ENCODE data around the gene TDO2.

The TDO2 gene

GRCh38 chr4:155946486-155946885 is 43.0 kb downstream of the TDO2 start:
- TF ChIP-seq L3MBTL2 (conservative IDR thresholded peaks at IDR 0.05) (no peak), TARDBP (IDR thresholded peaks at IDR 0.05) (no peak), FOXM1 (IDR thresholded peaks at IDR 0.05; ENCODE audit: borderline replicate concordance) (no peak), ELF4 (IDR thresholded peaks at IDR 0.05) (no peak), PKNOX1 (IDR thresholded peaks at IDR 0.05) (no peak), ZNF384 (IDR thresholded peaks at IDR 0.05) (no peak), ARNT (IDR thresholded peaks at IDR 0.05) (no peak), LEF1 (IDR thresholded peaks at IDR 0.05; ENCODE audit: borderline replicate concordance) (no peak), SUZ12 (IDR thresholded peaks at IDR 0.05) (no peak), FOXA1 (IDR thresholded peaks at IDR 0.05) (no peak), NFRKB (IDR thresholded peaks at IDR 0.05) (no peak)
- no peak for DNase-seq (ENCODE audit: extremely low spot score)
- POLR2A ChIA-PET: no interaction called here
- CTCF ChIA-PET: no interaction called here

GRCh38 chr4:155948541-155948940 is 45.0 kb downstream of the TDO2 start:
- DNase-seq (ENCODE audit: extremely low spot score): no peak
- ChIA-PET CTCF (interaction anchor here (1.0 kb wide), 1 partner anchor 161 kb away, joined by 3 read pairs; no protein-coding TSS in a partner anchor), POLR2A (no interaction called here)
- TF ChIP-seq LEF1 (IDR thresholded peaks at IDR 0.05; ENCODE audit: borderline replicate concordance): no peak

DNA sequence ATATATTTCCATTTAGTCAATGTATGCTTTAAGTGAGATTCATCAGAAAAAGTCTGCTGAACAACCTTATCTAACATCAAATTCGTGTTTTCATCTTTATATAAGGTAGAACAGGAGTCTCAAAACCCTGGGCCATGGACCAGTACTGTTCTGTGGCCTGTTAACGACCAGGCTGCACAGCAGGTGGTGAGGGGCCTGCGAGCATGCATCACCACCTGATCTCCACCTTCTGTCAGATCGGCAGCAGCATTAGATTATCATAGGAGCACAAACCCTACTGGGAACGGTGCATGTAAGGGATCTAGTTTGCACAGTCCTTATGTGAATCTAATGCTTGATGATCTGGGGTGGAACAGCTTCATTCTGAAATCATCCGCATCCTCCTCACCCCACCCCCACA is 47.0 kb downstream of the TDO2 start:
- TF ChIP-seq SP1 (IDR thresholded peaks at IDR 0.05) (no peak), LEF1 (IDR thresholded peaks at IDR 0.05; ENCODE audit: borderline replicate concordance) (no peak)
- DNase-seq (ENCODE audit: extremely low spot score): no peak
- CTCF ChIA-PET: no interaction called here
- POLR2A ChIA-PET: no interaction called here

DNA sequence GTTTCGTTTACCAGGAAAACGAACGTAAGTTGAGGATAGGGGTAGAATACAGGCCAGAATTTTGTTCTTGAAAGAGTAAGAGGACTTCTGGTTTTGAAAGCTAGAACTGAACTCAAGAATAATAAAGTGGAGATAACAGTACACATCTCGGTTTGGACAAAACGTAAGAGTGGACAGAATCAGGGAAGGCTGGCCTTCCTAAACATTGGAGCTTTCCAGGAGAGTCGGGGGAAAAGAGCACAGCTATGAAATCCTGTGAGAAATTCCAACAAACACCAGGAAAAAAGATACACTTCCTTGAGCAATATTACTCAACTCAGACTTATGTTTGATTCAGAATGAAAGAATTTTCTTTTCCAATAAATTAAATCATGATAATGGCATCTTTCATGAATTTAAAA is 49.0 kb downstream of the TDO2 start:
- TF ChIP-seq LEF1 (IDR thresholded peaks at IDR 0.05; ENCODE audit: borderline replicate concordance): no peak
- TF ChIP-seq ELF4 (IDR thresholded peaks at IDR 0.05): no peak
- no peak for TF ChIP-seq TARDBP (IDR thresholded peaks at IDR 0.05)
- TF ChIP-seq PKNOX1 (IDR thresholded peaks at IDR 0.05): no peak
- no peak for TF ChIP-seq FOXM1 (IDR thresholded peaks at IDR 0.05; ENCODE audit: borderline replicate concordance)
- no peak for TF ChIP-seq FOXA1 (IDR thresholded peaks at IDR 0.05)
- no peak for TF ChIP-seq L3MBTL2 (conservative IDR thresholded peaks at IDR 0.05)
- no peak for TF ChIP-seq SUZ12 (IDR thresholded peaks at IDR 0.05)
- no peak for TF ChIP-seq CTBP1 (IDR thresholded peaks at IDR 0.05; ENCODE audit: borderline replicate concordance)
- TF ChIP-seq FOXK2 (IDR thresholded peaks at IDR 0.05): no peak
- no peak for TF ChIP-seq BHLHE40 (IDR thresholded peaks at IDR 0.05; ENCODE audit: borderline replicate concordance)
- no peak for TF ChIP-seq HDGF (IDR thresholded peaks at IDR 0.05; ENCODE audit: borderline replicate concordance)
- no peak for TF ChIP-seq ARNT (IDR thresholded peaks at IDR 0.05)
- TF ChIP-seq ZNF384 (IDR thresholded peaks at IDR 0.05): no peak
- TF ChIP-seq SP1 (IDR thresholded peaks at IDR 0.05): no peak
- ChIA-PET CTCF (interaction anchor here (0.5 to 2.7 kb wide), 7 partner anchors 11 to 1318 kb away, joined by 3 to 40 read pairs (median 5); no protein-coding TSS in a partner anchor), POLR2A (interaction anchor here (0.8 to 1.6 kb wide), 5 partner anchors 11 to 550 kb away, joined by 3 to 14 read pairs (median 3); no protein-coding TSS in a partner anchor)
- no peak for DNase-seq (ENCODE audit: extremely low spot score)

GRCh38 chr4:155953151-155954117 is 49.9 kb downstream of the TDO2 start, which contains the start of gene CTSO:
CTSO (minus strand) TSS chr4:155953866; CDS start chr4:155953847, 19 bp downstream.
- TF ChIP-seq HDGF (IDR thresholded peaks at IDR 0.05; ENCODE audit: borderline replicate concordance) (no peak), FOXM1 (IDR thresholded peaks at IDR 0.05; ENCODE audit: borderline replicate concordance) (no peak), BHLHE40 (IDR thresholded peaks at IDR 0.05; ENCODE audit: borderline replicate concordance) (no peak), FOXA1 (IDR thresholded peaks at IDR 0.05) (no peak), L3MBTL2 (conservative IDR thresholded peaks at IDR 0.05) (peak; percentile 80), SP1 (IDR thresholded peaks at IDR 0.05) (no peak), CTBP1 (IDR thresholded peaks at IDR 0.05; ENCODE audit: borderline replicate concordance) (no peak)
- POLR2A ChIA-PET: interaction anchor here (0.6 to 1.6 kb wide), 20 partner anchors 9 to 575 kb away, joined by 3 to 14 read pairs (median 3); no protein-coding TSS in a partner anchor
- CTCF ChIA-PET: interaction anchor here (0.5 to 2.7 kb wide), 28 partner anchors 10 to 1528 kb away, joined by 3 to 40 read pairs (median 3); no protein-coding TSS in a partner anchor
- peak; percentile 67 for DNase-seq (ENCODE audit: extremely low spot score)

DNA sequence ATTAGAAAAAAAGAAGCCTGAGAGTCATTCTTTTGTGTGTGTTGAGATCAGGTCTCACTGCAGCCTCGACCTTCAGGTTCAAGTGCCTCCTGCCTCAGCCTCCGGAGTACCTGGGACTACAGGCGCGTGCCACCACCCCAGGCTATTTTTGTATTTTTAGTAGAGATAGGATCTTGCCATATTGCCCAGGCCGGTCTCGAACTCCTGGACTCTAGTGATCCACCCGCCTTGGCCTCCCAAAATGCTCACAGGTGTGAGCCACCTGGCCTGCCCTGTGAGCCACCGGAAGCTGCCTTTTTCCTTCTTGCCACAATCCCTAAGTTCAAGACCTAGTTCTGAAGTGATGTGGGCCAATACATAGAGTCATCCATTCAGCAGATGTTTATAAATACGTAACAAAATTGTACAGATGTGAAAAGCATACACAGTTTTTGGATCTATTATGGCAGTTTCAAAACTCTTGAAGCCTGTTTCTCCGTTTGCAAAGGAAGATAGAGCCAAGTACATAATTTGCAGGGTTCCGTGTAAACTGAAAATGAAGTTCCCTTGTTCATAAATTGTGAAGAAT is 50.7 kb downstream of the TDO2 start:
- ChIA-PET CTCF (interaction anchor here (0.6 to 2.7 kb wide), 12 partner anchors 10 to 553 kb away, joined by 3 to 40 read pairs (median 4); no protein-coding TSS in a partner anchor), POLR2A (interaction anchor here (0.6 to 1.6 kb wide), 15 partner anchors 8 to 569 kb away, joined by 3 to 14 read pairs (median 3); no protein-coding TSS in a partner anchor)
- TF ChIP-seq LEF1 (IDR thresholded peaks at IDR 0.05; ENCODE audit: borderline replicate concordance) (no peak), HDGF (IDR thresholded peaks at IDR 0.05; ENCODE audit: borderline replicate concordance) (no peak), BHLHE40 (IDR thresholded peaks at IDR 0.05; ENCODE audit: borderline replicate concordance) (no peak), L3MBTL2 (conservative IDR thresholded peaks at IDR 0.05) (no peak; the same call in 1 of the 2 replicates), SUZ12 (IDR thresholded peaks at IDR 0.05) (no peak), TARDBP (IDR thresholded peaks at IDR 0.05) (no peak)
- no peak for DNase-seq (ENCODE audit: extremely low spot score)
